Stomach (tissue), 4 donors: Measurements from ENCODE around the gene ZNF423.

ENCODE experiments used
- EP300 ChIP-seq: sonication (generic); formaldehyde crosslinking; IDR thresholded peaks from one replicate; pipeline ENCODE4 v1.6.1; 2017; ENCODE audit warnings: antibody characterized with exemption
- POLR2A ChIP-seq, 4 donors: fragments of 450-650 bp; IDR thresholded peaks; one replicate each; pipeline ENCODE4 v1.6.1; 2016; ENCODE audit warnings: antibody characterized with exemption in 4 of 4, control low read depth in 2 of 4, mild to moderate bottlenecking in 1 of 4, moderate library complexity in 1 of 4
- POLR2AphosphoS5 ChIP-seq, 3 donors: sonication (generic); formaldehyde crosslinking; IDR thresholded peaks; one replicate each; pipeline ENCODE4 v1.6.1; 2016; ENCODE audit warnings: antibody characterized with exemption in 3 of 3
- TF ChIP-seq, protein P1 (sequence below), 7 experiments: fragments of 450-650 bp in 4 of 7; fragments of 200-600 bp in 3 of 7; sonication (generic) in 3 of 7; IDR thresholded peaks; one replicate each; pipeline ENCODE4 v1.5.1; 2016 to 2019; ENCODE audit warnings: antibody characterized with exemption in 7 of 7, control low read depth in 2 of 7, mild to moderate bottlenecking in 1 of 7

DNA sequence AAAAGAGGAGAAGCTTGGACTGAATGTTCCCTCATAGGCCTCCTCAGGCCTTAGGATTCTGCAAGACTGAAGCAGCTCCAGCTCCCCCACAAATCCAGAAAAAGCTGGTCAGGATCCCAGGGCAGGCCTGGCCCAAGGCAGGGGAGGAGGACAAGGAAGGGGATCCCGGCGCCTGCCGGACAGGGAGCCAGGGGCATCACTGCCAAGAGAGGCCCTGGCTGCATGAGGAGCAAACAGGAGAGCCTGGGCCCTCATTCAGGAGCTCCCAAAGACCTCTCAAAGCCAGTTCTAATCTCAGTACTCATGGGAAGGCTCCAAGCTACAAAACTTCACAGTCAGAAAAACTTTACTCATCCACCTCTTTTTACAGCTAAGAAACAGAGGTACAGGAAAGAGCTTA, 67.3 kb downstream of the ZNF423 start:
- TF ChIP-seq POLR2A (IDR thresholded peaks at IDR 0.05) = no peak
- TF ChIP-seq, protein P1, sequence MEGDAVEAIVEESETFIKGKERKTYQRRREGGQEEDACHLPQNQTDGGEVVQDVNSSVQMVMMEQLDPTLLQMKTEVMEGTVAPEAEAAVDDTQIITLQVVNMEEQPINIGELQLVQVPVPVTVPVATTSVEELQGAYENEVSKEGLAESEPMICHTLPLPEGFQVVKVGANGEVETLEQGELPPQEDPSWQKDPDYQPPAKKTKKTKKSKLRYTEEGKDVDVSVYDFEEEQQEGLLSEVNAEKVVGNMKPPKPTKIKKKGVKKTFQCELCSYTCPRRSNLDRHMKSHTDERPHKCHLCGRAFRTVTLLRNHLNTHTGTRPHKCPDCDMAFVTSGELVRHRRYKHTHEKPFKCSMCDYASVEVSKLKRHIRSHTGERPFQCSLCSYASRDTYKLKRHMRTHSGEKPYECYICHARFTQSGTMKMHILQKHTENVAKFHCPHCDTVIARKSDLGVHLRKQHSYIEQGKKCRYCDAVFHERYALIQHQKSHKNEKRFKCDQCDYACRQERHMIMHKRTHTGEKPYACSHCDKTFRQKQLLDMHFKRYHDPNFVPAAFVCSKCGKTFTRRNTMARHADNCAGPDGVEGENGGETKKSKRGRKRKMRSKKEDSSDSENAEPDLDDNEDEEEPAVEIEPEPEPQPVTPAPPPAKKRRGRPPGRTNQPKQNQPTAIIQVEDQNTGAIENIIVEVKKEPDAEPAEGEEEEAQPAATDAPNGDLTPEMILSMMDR (IDR thresholded peaks at IDR 0.05) = no peak
- no peak for TF ChIP-seq POLR2AphosphoS5 (IDR thresholded peaks at IDR 0.05)
- TF ChIP-seq EP300 = no peak
